Cardiac muscle cell (in vitro differentiated cells and primary cell): ENCODE data around the gene DGKD. TPM values are rescaled to one million over a fixed set of nuclear protein-coding genes. Genes with fewer than 3 reads are reported as not detected.
A peak's percentile ranks its signal among the peaks of the same experiment; 100 is the strongest.

Experiments used
- DNase-seq, 2 donors: peaks; one replicate each; pipeline versions ENCODE4 v3.0.0 to v3.0.0-alpha.2; 2010 to 2017; ENCODE audit warnings: low read depth in 1 of 2, low spot score in 1 of 2
- H3K27ac ChIP-seq: fragments of 200-600 bp; sonication (generic); 2 replicates; pipeline ENCODE4 v1.5.1; 2016
- H3K27me3 ChIP-seq: fragments of 200-600 bp; sonication (generic); 2 replicates; pipeline ENCODE4 v1.6.0; 2016; ENCODE audit warnings: control low read depth
- H3K36me3 ChIP-seq: fragments of 200-600 bp; sonication (generic); 2 replicates; pipeline ENCODE4 v1.5.1; 2016; ENCODE audit warnings: control low read depth
- H3K4me1 ChIP-seq: fragments of 200-600 bp; sonication (generic); 2 replicates; pipeline ENCODE4 v1.8.1; 2017; ENCODE audit warnings: low read depth, mild to moderate bottlenecking, mixed run types
- H3K4me3 ChIP-seq: fragments of 200-600 bp; sonication (generic); 2 replicates; pipeline ENCODE4 v1.5.1; 2016; ENCODE audit warnings: mild to moderate bottlenecking
- H3K9me3 ChIP-seq: fragments of 200-600 bp; sonication (generic); 2 replicates; pipeline ENCODE4 v1.5.1; 2017; ENCODE audit warnings: low read depth, mild to moderate bottlenecking, control low read depth
- CTCF ChIP-seq: IDR thresholded peaks from 2 replicates; pipeline ENCODE4 v1.5.1; 2012; ENCODE audit warnings: low read depth, mild to moderate bottlenecking, low read length
- polyA plus RNA-seq: library from polyadenylated mRNA; unstranded; fragments of >200 nt; fragmentation: Nextera tagmentation; extraction: Ambion mirVana; gene quantifications from 2 replicates; pipeline ENCODE4 v1.2.1, GENCODE V29; 2016
- total RNA-seq: library from RNA; depleted of rRNA; stranded (reverse); fragments of >200 nt; gene quantifications from 2 replicates; pipeline ENCODE4 v1.2.3, GENCODE V29; 2016

DGKD gene
- total and polyA plus RNA-seq, 2 experiments from 2014 or later: 21.0 to 40.0 TPM

- no peak for DNase-seq
- Histone ChIP-seq H3K27me3 (no peaks in the 10 kb centered on the region), H3K4me3 (no peak overlapping the region), H3K4me1 (no peaks in the 10 kb centered on the region), H3K9me3 (no peaks in the 10 kb centered on the region), H3K27ac (no peak overlapping the region), H3K36me3 (no peaks in the 10 kb centered on the region)
- no peak for TF ChIP-seq CTCF
These were observed 11.1 kb upstream of the DGKD start for GRCh38 chr2:233343171-233343705.

GRCh38 chr2:233346376-233346775 lies 7.9 kb upstream of the DGKD start:
- H3K36me3 ChIP-seq: no peaks in the 10 kb centered on the region

GRCh38 chr2:233346930-233347329 lies 7.4 kb upstream of the DGKD start:
- Histone ChIP-seq H3K36me3 (no peaks in the 10 kb centered on the region), H3K27me3 (no peaks in the 10 kb centered on the region), H3K4me3 (no peak overlapping the region), H3K27ac (no peak overlapping the region), H3K4me1 (no peaks in the 10 kb centered on the region), H3K9me3 (no peaks in the 10 kb centered on the region)
- no peak for DNase-seq
- TF ChIP-seq CTCF: no peak

More at GRCh38 chr2:233346376-233346775, 7.9 kb upstream of the DGKD start:
- H3K9me3 ChIP-seq: no peaks in the 10 kb centered on the region
- H3K27ac ChIP-seq: no peak overlapping the region
- no peak for DNase-seq
- no peaks in the 10 kb centered on the region for H3K27me3 ChIP-seq
- TF ChIP-seq CTCF: no peak
- no peaks in the 10 kb centered on the region for H3K4me1 ChIP-seq
- H3K4me3 ChIP-seq: no peak overlapping the region

- TF ChIP-seq CTCF: no peak
- H3K27ac ChIP-seq: no peak overlapping the region
- H3K27me3 ChIP-seq: no peaks in the 10 kb centered on the region
- no peaks in the 10 kb centered on the region for H3K36me3 ChIP-seq
- peaks cover 5% of the 10 kb centered on the region for H3K4me1 ChIP-seq
- no peak overlapping the region for H3K4me3 ChIP-seq
- no peaks in the 10 kb centered on the region for H3K9me3 ChIP-seq
- DNase-seq: no peak
These were observed 5.0 kb upstream of the DGKD start for GRCh38 chr2:233349005-233349998.

GRCh38 chr2:233350708-233351107 lies 3.6 kb upstream of the DGKD start:
- peaks cover 2% of the 10 kb centered on the region for H3K27me3 ChIP-seq
- peak in 1 of 2 donors; percentile 76 for DNase-seq
- H3K4me3 ChIP-seq: no peak overlapping the region
- peaks cover 9% of the 10 kb centered on the region for H3K4me1 ChIP-seq
- peak; percentile 7 for TF ChIP-seq CTCF
- no peaks in the 10 kb centered on the region for H3K36me3 ChIP-seq
- H3K9me3 ChIP-seq: no peaks in the 10 kb centered on the region
- no peak overlapping the region for H3K27ac ChIP-seq
